Measurements from ENCODE around the gene AUP1. TPM values are rescaled to one million over a fixed set of nuclear protein-coding genes. Genes with fewer than 3 reads are reported as not detected.

AUP1 gene
- total and polyA plus RNA-seq, 9 of the 15 experiments (the other 6 are each of a cell fraction or from before 2014, with no cell fraction given), result 70.7 to 245 (median 165) TPM

- peak in 1 of 4 experiments; percentile 24 for DNase-seq (ENCODE audit: extremely low read depth in 1 of 4, low spot score in 3 of 4)
- Histone ChIP-seq H3K27me3 (ENCODE audit: control insufficient read depth in 2 of 2, insufficient read depth in 2 of 2, low read length in 2 of 2) (no peaks in the 10 kb centered on the region), H3K9me3 (replicated peaks; ENCODE audit: control insufficient read depth, insufficient read depth, low read depth, low read length) (no peaks in the 10 kb centered on the region), H2AFZ (ENCODE audit: low read depth, low read length) (peak overlapping the region; percentile 67), H4K20me1 (replicated peaks; ENCODE audit: control insufficient read depth, insufficient read depth, low read length) (no peaks in the 10 kb centered on the region), H3K9ac (ENCODE audit: insufficient read depth in 1 of 2, low read depth in 2 of 2, low read length in 2 of 2) (no peak overlapping the region), H3K9me1 (ENCODE audit: control insufficient read depth, insufficient read depth, low read length) (no peaks in the 10 kb centered on the region), H3K36me3 (ENCODE audit: control insufficient read depth, insufficient read depth, low read length) (no peaks in the 10 kb centered on the region), H3K4me3 (no peak overlapping the region), H3K4me2 (ENCODE audit: insufficient read depth, low read length) (no peak overlapping the region; the same call in 1 of the 2 replicates), H3K79me2 (ENCODE audit: control insufficient read depth, insufficient read depth, low read length) (no peaks in the 10 kb centered on the region), H3K4me1 (replicated peaks in 1 of 2; ENCODE audit: control insufficient read depth in 2 of 2, insufficient read depth in 2 of 2, low read length in 2 of 2) (peaks cover 0 to 42% of the 10 kb centered on the region in 2 experiments; a peak in 4 of 5 replicates), H3K27ac (ENCODE audit: extremely low read depth, low read depth, low read length) (no peak overlapping the region)
- no TSS peak for BruUV-seq (replicated peaks)
- FAIRE-seq, result no peak
- intact Hi-C loops (cut with micrococcal nuclease) (no loop called here), in situ Hi-C loops (cut with MboI) (no loop called here)
- ATAC-seq, result no peak; the same call in 2 of the 3 replicates
- ChIA-PET POLR2A (interaction anchor here (0.5 to 2.8 kb wide), 12 partner anchors 9 to 797 kb away, joined by 3 to 13 read pairs (median 3); partner anchors contain the start of genes AUP1, CCDC142, HTRA2 and TTC31), CTCF (ENCODE audit: low intra/inter-chr PET ratio) (no interaction called here)
- 44% methylated on average over 7 of the region's 7 CpGs for WGBS (ENCODE audit: insufficient coverage, low coverage, missing lambda C conversion rate)
- TF ChIP-seq HLTF (IDR thresholded peaks at IDR 0.05) (no peak), MGA (IDR thresholded peaks at IDR 0.05) (0 out of 2 replicates have a peak, but pooled peaks have one; percentile 20), GATA2 (CRISPR knock-in tag; IDR thresholded peaks at IDR 0.05) (peak; percentile 27; the same call in 1 of the 2 replicates), WHSC1 (IDR thresholded peaks at IDR 0.05; ENCODE audit: low read length) (no peak)
Observed at GRCh38 chr2:74576211-74576862, 46.8 kb upstream of the AUP1 start.

Data from K562 (cell line).